HK-2 (cell line): ENCODE measurements around the gene ZDHHC16.
A peak's percentile ranks its signal among the peaks of the same experiment; 100 is the strongest.

Experiments used
- DNase-seq: peaks from one replicate; pipeline ENCODE4 v3.0.0-alpha.2; 2018; ENCODE audit not compliant: unreplicated experiment

ZDHHC16 gene

GRCh38 chr10:97479939-97480338 is 34.0 kb downstream of the ZDHHC16 start:
- no peak for DNase-seq

DNA sequence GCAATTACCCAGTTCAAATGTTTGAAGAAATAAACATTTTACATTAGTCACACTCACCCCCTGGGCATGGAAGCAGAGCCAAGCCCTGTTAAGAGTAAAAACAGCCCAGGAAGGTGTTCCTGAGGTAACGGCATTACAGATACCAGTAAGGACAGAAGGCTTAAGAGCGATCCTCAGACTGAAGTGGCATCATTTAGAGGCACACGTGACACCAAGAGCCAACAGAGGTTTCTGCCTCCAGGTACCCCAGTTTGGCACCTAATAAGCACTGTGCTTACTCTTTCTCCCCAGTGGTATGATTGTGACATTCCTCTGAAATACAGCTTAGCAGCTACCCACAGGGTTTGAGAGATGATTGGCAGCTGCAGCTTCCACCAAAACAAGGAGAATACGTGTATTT is 35.1 kb downstream of the ZDHHC16 start:
- DNase-seq, result no peak

GRCh38 chr10:97482381-97482780 is 36.4 kb downstream of the ZDHHC16 start:
- no peak for DNase-seq

DNA sequence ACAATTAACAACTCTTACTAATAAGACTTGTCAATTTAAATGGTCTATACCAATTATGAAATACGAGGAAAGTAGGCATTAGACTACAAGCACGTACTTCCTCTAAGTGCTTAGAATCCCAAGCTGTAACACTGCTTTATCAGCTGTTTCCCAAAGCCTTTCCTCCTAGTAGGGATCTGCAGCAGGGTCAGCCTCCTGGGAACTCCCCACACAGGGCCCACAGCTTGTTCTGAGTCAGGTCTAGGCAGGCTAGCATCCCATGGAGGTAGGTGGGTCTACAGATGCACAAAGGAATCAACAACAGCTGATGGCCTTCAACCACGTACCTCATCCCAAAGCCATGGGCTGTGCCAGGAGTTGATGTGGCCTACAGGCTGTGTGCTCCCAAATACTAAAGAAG is 37.5 kb downstream of the ZDHHC16 start:
- DNase-seq, result no peak

DNA sequence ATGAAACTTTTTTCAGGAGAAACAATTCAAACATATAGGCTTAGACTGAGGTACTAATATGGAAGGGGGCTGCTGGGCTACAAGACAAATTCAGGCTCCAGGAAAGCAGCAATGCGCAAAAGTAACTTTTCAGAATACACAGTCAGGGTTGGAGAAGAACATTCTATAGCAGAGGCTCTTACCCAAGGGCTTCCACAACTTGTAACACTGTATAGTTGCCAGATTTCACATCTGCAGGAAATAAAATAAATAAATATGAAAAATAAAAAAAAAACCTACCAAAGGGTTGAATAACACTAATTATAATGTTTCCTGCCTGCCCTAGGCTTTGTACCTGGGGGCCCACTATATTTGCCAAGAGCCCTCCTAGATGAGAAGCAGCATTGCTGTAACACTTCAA is 37.9 kb downstream of the ZDHHC16 start:
- no peak for DNase-seq

DNA sequence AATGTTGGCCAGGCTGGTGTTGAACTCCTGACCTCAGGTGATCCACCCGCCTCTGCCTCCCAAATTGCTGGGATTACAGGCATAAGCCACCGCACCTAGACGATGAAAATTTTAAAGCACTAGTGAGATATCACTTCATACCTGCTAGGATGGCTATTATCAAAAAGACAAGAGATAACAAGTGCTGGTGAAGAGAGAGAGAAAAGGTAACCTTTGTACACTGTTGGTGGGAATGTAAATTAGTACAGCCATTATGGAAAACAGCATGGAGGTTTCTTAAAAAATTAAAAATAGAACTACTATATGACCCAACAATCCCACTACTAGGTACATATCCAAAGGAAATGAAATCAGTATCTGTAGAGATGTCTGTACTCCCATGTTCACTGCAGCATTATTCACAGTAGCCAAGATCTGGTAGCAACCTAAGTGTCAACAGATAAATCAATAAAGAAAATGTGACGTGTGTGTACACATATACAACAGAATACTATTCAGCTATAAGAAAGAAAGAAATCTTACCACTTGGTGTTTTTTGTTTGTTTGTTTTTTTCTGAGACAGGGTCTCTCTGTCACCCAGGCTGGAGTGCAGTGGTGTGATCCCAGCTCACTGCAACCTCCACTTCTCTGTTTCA is 39.8 kb downstream of the ZDHHC16 start:
- no peak for DNase-seq

DNA sequence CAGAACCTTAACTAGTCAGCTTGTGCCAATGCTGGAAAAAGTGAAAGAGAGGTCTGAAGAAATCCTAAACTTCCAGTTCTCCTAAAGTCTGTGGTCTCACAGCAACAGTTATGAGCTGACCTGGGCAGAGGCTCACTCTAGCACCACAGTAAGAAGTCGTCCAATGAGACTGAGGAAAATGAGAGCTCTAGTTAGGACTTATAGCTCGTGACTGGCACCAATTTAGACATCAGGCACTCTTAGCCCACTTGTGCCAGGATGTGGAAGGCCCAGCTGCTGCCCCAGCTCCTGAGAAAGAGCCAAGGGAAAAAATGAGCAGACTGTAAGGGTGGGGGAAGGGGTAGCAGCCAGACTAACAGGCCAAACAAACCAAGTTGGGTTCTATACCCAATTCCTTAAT is 44.6 kb downstream of the ZDHHC16 start:
- no peak for DNase-seq

GRCh38 chr10:97494151-97494550 is 48.2 kb downstream of the ZDHHC16 start:
- DNase-seq, result no peak

GRCh38 chr10:97494863-97495506 is 49.0 kb downstream of the ZDHHC16 start:
- DNase-seq, result no peak

GRCh38 chr10:97497572-97498075 is 51.6 kb downstream of the ZDHHC16 start:
- DNase-seq, result peak; percentile 91

DNA sequence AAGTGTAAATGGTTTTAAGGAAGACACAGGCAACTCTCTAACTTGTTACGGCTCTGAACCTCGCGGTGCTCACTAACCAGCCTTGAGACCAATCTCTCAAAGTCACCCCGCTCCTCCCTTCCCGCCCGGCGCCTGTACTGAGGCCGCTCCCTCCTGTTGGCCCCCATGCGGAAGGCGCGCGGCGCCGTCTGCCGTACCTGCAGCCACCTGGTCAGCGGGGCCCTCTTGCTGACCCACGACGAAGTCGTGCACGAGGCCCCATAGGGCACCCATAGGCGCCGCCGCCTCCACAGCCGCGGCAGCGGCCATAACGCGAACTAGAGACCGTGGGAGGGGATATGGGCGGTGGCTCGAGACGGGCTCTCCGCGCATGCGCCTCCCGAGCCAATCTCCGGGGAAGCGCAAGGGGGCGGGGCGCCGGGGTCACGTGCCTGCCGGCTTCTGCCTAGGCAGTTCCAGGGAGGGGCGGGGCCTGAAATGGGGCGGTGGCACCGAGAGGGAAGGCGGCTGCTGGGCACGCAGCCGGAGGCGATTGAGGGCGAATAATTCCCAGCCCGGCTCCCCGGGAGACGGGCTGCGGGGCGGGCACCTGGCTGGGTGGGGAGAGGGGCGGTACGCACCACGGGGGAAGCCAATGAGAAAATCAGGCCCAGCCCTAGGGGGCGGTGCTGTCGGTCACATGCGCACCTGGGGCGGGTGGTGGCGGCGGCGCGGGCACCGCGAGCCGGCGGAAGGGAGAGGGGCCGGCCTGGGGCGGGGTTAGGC is 52.3 kb downstream of the ZDHHC16 start, which contains the start of gene MMS19:
MMS19 (minus strand) TSS at position 347 of the 765 bp plus-strand sequence; CDS start at position 309, 38 bp downstream.
- DNase-seq, result peak; percentile 100

- DNase-seq, result peak; percentile 71
Observed at GRCh38 chr10:97498841-97499560, 53.0 kb downstream of the ZDHHC16 start, which contains the start of gene UBTD1. TSS of gene UBTD1 (plus strand) at chr10:97498924. CDS start at chr10:97499204, 280 bp downstream.

GRCh38 chr10:97499561-97500296 is 53.8 kb downstream of the ZDHHC16 start:
- peak; percentile 55 for DNase-seq

DNA sequence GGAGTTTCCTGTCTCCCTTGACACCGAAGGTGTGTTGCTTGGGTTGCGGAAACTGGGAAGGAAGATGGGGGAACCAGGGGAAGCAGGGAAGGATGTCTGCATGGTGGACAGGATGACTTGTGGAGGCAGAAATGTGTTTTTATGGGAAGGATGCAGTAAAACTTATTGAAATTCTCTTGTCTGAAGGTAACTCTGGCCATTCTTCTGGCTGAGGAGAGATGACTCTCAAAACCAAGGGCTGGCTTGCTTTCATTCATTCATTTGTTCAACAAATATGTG is 54.3 kb downstream of the ZDHHC16 start:
- no peak for DNase-seq

GRCh38 chr10:97502916-97503315 is 56.9 kb downstream of the ZDHHC16 start:
- no peak for DNase-seq

- DNase-seq, result no peak
Observed at GRCh38 chr10:97503406-97503805, 57.4 kb downstream of the ZDHHC16 start.

DNA sequence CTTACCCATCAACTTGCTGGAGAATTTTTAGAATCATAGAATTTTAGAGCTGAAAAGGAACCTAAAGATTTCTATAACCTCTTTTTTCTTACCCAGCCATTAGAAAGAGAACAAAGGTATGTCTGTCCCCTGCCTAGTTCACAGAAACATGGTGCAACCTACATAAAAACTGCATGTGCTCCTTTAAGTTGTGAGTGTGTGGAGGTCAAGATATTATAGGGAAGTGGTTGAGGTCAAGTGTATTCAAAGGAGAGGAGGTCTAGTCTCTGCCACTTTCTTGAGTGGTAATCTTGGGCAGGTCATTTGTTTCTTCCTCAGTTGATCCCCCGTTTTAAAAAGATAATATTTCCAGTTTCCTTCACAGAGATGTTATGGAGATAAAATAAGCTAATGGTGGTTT is 59.2 kb downstream of the ZDHHC16 start:
- no peak for DNase-seq

DNA sequence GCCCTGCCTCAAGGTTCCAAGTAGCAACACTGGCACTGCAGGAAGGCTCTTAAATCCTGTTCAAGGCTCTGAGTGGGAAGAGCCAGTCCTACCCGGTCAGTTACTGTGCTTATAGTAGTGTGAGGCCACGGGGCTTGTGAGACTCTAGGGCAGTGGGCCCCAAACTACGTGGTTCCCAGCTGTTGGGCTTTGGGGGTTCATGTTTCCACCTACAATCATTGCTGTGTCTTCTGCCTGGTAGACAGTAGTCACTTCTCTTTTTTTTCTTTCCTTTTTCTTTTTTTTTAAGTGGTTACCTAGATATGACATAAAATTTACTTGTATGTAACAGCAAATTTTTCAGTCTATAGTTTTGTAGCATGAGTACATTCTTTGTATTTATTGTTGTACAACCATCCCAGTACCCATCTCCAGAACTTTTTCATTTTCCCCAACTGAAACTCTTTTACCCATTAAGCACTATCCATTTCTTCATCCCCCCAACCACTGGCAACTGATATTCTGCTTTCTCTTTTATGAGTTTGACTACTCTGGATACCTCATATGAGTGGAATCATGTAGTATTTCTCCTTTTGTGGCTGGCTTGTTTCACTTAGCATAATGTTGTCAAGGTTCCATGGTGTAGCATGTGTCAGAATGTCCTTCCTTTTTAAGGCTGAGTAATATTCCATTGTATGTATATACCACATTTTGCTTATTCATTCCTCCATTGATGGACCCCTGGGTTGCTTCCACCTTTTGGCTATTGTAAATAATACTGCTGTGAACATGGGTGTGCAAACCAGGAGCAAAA is 60.4 kb downstream of the ZDHHC16 start:
- DNase-seq, result no peak
